ENCODE data around the gene ARHGEF16.

ARHGEF16 gene

DNA sequence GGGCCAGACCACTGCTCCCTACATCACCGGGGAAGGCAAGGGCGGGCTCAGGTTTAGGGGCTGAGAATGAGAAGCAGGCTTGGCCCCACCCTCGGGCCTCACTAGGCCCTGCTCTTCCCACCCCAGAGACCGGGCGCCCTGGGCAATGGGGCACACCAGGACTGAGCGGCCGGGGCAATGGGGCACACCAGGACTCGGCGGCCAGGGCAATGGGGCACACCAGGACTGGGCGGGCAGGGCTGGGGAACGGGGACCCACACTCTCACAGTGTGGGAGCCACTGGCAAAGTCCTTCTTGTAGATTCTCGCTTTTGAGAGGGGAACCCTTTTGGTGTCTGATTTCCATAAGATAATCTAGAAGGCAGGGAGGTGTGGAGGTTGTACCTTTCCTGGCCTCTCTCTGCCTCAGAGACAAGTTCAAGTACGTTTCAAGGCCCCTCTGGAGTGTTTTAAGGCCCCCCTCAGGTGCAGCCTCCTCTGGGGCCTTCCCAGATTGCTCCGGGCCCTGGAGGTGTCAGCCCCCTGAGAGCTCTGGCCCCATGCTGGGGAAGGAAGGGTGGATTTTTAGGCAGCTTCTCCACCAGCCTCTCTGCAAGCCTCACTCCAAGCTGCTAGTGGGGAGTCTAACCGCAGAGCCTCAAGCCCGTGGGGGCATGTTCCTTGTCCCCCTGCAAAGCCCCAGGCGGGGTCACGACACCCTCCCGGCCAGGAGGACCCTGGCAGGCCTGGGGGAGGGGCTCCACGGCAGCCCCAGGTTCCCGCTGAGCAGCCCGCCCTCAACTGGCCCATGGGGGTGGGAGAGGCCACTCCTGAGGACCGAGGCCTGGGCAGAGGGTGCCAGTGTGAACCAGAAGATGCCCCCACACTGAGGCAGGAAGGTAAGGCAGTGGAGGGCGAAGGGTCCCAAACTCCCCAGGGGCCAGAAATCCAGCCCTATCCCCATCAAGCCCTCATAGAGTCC, 66.2 kb downstream of the ARHGEF16 start:
- H3K4me3 ChIP-seq (ENCODE audit: low read length) = no peak overlapping the region
- H3K27ac ChIP-seq (ENCODE audit: low read length) = no peak overlapping the region
- no peak for DNase-seq
- H2AFZ ChIP-seq (ENCODE audit: low read length) = no peak overlapping the region
- H3F3A ChIP-seq (ENCODE audit: insufficient read depth, low read length) = no peaks in the 10 kb centered on the region
- no peaks in the 10 kb centered on the region for H3K4me1 ChIP-seq (ENCODE audit: low read length)
- TF ChIP-seq EZH2 (optimal IDR thresholded peaks at IDR 0.05; ENCODE audit: low read depth, low read length) (no peak), EZH2phosphoT487 (IDR thresholded peaks at IDR 0.05; ENCODE audit: low read length) (no peak)
- TF ChIP-seq, protein P1, sequence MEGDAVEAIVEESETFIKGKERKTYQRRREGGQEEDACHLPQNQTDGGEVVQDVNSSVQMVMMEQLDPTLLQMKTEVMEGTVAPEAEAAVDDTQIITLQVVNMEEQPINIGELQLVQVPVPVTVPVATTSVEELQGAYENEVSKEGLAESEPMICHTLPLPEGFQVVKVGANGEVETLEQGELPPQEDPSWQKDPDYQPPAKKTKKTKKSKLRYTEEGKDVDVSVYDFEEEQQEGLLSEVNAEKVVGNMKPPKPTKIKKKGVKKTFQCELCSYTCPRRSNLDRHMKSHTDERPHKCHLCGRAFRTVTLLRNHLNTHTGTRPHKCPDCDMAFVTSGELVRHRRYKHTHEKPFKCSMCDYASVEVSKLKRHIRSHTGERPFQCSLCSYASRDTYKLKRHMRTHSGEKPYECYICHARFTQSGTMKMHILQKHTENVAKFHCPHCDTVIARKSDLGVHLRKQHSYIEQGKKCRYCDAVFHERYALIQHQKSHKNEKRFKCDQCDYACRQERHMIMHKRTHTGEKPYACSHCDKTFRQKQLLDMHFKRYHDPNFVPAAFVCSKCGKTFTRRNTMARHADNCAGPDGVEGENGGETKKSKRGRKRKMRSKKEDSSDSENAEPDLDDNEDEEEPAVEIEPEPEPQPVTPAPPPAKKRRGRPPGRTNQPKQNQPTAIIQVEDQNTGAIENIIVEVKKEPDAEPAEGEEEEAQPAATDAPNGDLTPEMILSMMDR (IDR thresholded peaks at IDR 0.05; ENCODE audit: low read length) = no peak
- H3K27me3 ChIP-seq (replicated peaks; ENCODE audit: insufficient read depth, low read length) = peaks cover 96% of the 10 kb centered on the region
- no peak overlapping the region for H3K4me2 ChIP-seq (ENCODE audit: low read depth, low read length)
- H3K79me2 ChIP-seq (ENCODE audit: low read length) = no peaks in the 10 kb centered on the region
- no peaks in the 10 kb centered on the region for H3K9me3 ChIP-seq (replicated peaks; ENCODE audit: insufficient read depth, low read length)
- no peaks in the 10 kb centered on the region for H3K36me3 ChIP-seq (replicated peaks; ENCODE audit: insufficient read depth, low read length)
- no peaks in the 10 kb centered on the region for H3K9me2 ChIP-seq (replicated peaks; ENCODE audit: insufficient read depth, low read length)
- H3K9ac ChIP-seq (ENCODE audit: low read length) = no peak overlapping the region
- no peaks in the 10 kb centered on the region for H4K20me1 ChIP-seq (ENCODE audit: insufficient read depth, low read length)

DNA sequence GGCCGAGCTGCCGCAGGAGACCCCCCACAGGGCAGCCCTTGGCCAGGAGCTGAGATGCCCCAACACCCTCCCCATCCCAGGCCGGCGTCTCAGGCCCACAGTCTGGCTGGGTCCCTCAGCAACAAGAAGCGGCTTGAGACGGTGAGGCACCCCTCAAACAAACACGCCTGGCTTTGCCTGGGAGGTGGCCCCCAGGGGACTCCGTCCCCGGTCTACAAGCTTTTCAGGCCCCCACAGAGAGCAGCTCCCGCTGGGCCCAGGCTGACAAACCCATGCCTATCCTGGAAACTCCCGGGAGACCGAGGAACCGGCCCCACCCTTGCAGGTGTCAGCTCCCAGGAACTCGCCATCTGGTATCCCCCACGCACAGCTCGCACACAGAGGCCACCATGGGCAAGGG, 67.0 kb downstream of the ARHGEF16 start:
- H3K4me1 ChIP-seq (ENCODE audit: low read length) = no peaks in the 10 kb centered on the region
- no peaks in the 10 kb centered on the region for H3K9me3 ChIP-seq (replicated peaks; ENCODE audit: insufficient read depth, low read length)
- DNase-seq = no peak
- TF ChIP-seq, protein P1 (IDR thresholded peaks at IDR 0.05; ENCODE audit: low read length) = no peak
- TF ChIP-seq EZH2phosphoT487 (IDR thresholded peaks at IDR 0.05; ENCODE audit: low read length) (no peak), EZH2 (optimal IDR thresholded peaks at IDR 0.05; ENCODE audit: low read depth, low read length) (no peak)
- no peaks in the 10 kb centered on the region for H3F3A ChIP-seq (ENCODE audit: insufficient read depth, low read length)
- H3K79me2 ChIP-seq (ENCODE audit: low read length) = no peaks in the 10 kb centered on the region
- no peak overlapping the region for H3K27ac ChIP-seq (ENCODE audit: low read length)
- H2AFZ ChIP-seq (ENCODE audit: low read length) = no peak overlapping the region
- no peak overlapping the region for H3K9ac ChIP-seq (ENCODE audit: low read length)
- no peak overlapping the region for H3K4me3 ChIP-seq (ENCODE audit: low read length)
- H3K36me3 ChIP-seq (replicated peaks; ENCODE audit: insufficient read depth, low read length) = no peaks in the 10 kb centered on the region
- no peaks in the 10 kb centered on the region for H3K9me2 ChIP-seq (replicated peaks; ENCODE audit: insufficient read depth, low read length)
- peaks cover 96% of the 10 kb centered on the region for H3K27me3 ChIP-seq (replicated peaks; ENCODE audit: insufficient read depth, low read length)
- no peak overlapping the region for H3K4me2 ChIP-seq (ENCODE audit: low read depth, low read length)
- H4K20me1 ChIP-seq (ENCODE audit: insufficient read depth, low read length) = no peaks in the 10 kb centered on the region

DNA sequence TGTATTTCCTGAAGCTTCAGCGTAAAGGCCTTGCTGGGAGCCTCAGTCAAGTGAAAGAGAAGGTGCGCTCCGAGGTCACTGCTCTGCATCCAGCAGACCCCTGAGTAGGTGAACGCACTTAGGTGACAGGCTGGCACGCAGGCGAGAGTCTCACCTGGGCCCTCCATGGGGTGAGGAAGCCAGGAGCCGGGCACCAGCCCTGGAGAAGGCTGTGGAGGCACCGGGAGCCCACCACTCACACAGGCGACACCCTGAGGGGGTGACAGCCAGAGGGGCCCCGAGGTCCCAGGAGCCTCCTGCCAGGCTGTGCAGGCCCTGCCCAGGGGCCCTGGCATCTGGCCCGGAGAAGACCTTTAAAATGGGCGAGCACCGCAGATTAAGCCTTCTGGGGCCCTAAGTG, 67.6 kb downstream of the ARHGEF16 start:
- no peaks in the 10 kb centered on the region for H3K36me3 ChIP-seq (replicated peaks; ENCODE audit: insufficient read depth, low read length)
- H3K79me2 ChIP-seq (ENCODE audit: low read length) = no peaks in the 10 kb centered on the region
- H3K9ac ChIP-seq (ENCODE audit: low read length) = no peak overlapping the region
- H3K9me3 ChIP-seq (replicated peaks; ENCODE audit: insufficient read depth, low read length) = no peaks in the 10 kb centered on the region
- no peaks in the 10 kb centered on the region for H4K20me1 ChIP-seq (ENCODE audit: insufficient read depth, low read length)
- H3K4me3 ChIP-seq (ENCODE audit: low read length) = no peak overlapping the region
- DNase-seq = no peak
- H3K27ac ChIP-seq (ENCODE audit: low read length) = no peak overlapping the region
- no peak overlapping the region for H2AFZ ChIP-seq (ENCODE audit: low read length)
- H3F3A ChIP-seq (ENCODE audit: insufficient read depth, low read length) = no peaks in the 10 kb centered on the region
- TF ChIP-seq EZH2phosphoT487 (IDR thresholded peaks at IDR 0.05; ENCODE audit: low read length) = no peak
- no peak for TF ChIP-seq EZH2 (optimal IDR thresholded peaks at IDR 0.05; ENCODE audit: low read depth, low read length)
- TF ChIP-seq, protein P1 (IDR thresholded peaks at IDR 0.05; ENCODE audit: low read length) = no peak
- H3K27me3 ChIP-seq (replicated peaks; ENCODE audit: insufficient read depth, low read length) = peaks cover 95% of the 10 kb centered on the region
- H3K4me2 ChIP-seq (ENCODE audit: low read depth, low read length) = no peak overlapping the region
- no peaks in the 10 kb centered on the region for H3K4me1 ChIP-seq (ENCODE audit: low read length)
- H3K9me2 ChIP-seq (replicated peaks; ENCODE audit: insufficient read depth, low read length) = no peaks in the 10 kb centered on the region
